HUES6 (cell line): Measurements from ENCODE around the gene PPP2R5A.
"Not testable (repeated sequence)": the region's sequence is repeated elsewhere in the genome, so short reads cannot be mapped to it uniquely, and the experiment has no call there.

Source experiments
- H3K27ac ChIP-seq: 2 replicates; pipeline ENCODE4 v1.7.0; 2013; ENCODE audit warnings: low read depth, mild to moderate bottlenecking, low read length, inconsistent platforms
- H3K27me3 ChIP-seq: 2 replicates; pipeline ENCODE4 v1.6.1; 2013; ENCODE audit warnings: low read length; ENCODE audit not compliant: control insufficient read depth, insufficient read depth
- H3K36me3 ChIP-seq: 2 replicates; pipeline ENCODE4 v1.6.1; 2013; ENCODE audit warnings: low read length; ENCODE audit not compliant: control insufficient read depth, insufficient read depth
- H3K4me1 ChIP-seq: 2 replicates; pipeline ENCODE4 v1.6.1; 2013; ENCODE audit warnings: low read length; ENCODE audit not compliant: control insufficient read depth, insufficient read depth
- H3K4me3 ChIP-seq: 2 replicates; pipeline ENCODE4 v1.5.1; 2013; ENCODE audit warnings: low read depth, low read length
- H3K9ac ChIP-seq: one replicate; pipeline ENCODE4 v1.6.1; 2013; ENCODE audit warnings: mild to moderate bottlenecking, low read length
- H3K9me3 ChIP-seq: 2 replicates; pipeline ENCODE4 v1.6.1; 2013; ENCODE audit warnings: low read depth, low read length; ENCODE audit not compliant: control insufficient read depth, insufficient read depth

Gene PPP2R5A

DNA sequence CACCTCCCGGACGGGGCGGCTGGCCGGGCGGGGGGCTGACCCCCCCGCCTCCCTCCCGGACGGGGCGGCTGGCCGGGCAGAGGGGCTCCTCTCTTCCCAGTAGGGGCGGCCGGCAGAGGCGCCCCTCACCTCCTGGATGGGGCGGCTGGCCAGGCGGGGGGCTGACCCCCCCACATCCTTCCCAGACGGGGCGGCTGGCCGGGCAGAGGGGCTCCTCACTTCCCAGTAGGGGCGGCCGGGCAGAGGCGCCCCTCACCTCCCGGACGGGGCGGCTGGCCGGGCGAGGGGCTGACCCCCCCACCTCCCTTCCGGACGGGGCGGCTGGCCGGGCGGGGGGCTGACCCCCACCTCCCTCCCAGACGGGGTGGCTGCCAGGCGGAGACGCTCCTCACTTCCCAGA lies 35.8 kb downstream of the PPP2R5A start:
- not testable (repeated sequence) for H3K9me3 ChIP-seq, H3K4me1 ChIP-seq, H3K27me3 ChIP-seq, H3K36me3 ChIP-seq, H3K27ac ChIP-seq, H3K4me3 ChIP-seq, H3K9ac ChIP-seq

DNA sequence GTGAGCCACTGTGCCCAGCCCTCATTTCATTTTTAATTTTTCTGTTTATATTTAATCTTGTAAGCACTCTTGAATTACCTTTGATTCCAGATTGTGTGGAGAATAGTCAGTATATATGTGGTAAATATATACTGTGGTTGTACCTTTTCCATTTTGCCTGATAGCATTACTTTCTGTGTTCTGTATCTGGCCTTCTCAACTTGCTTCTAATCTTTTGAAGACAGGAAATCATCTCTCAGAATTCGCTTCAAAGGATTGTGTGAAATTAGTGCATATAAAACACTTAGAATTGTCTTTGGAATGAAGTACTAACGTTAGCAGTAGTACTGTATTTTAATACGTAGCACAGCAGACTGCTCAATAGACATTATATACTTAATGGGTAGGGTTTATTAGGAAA lies 37.9 kb downstream of the PPP2R5A start:
- H3K27ac ChIP-seq, result no peak overlapping the region
- H3K4me3 ChIP-seq, result no peak overlapping the region
- H3K27me3 ChIP-seq, result no peaks in the 10 kb centered on the region
- no peak overlapping the region for H3K9ac ChIP-seq
- H3K4me1 ChIP-seq, result no peaks in the 10 kb centered on the region
- H3K9me3 ChIP-seq, result peaks cover 4% of the 10 kb centered on the region; the same call in 1 of the 2 replicates
- H3K36me3 ChIP-seq, result no peaks in the 10 kb centered on the region

DNA sequence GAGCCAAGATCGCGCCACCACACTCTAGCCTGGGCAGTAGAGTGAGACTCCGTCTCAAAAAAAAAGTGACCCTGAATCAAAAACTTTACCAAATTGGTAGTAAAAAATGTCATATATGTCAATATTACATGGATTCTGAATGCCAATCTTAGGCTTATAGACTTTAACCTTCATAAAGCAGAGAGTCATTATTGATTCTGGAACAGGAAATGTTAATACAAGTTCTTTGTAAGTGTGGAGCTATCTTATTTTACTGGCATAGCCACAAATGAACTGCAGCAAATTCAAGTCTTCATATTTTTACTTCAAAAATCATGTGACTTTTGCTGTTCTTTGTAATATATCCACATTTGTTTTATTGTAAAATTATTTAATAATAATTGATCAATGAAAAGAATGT lies 41.3 kb downstream of the PPP2R5A start:
- H3K36me3 ChIP-seq, result no peaks in the 10 kb centered on the region; the same call in none of the 2 replicates
- H3K27me3 ChIP-seq, result no peaks in the 10 kb centered on the region

DNA sequence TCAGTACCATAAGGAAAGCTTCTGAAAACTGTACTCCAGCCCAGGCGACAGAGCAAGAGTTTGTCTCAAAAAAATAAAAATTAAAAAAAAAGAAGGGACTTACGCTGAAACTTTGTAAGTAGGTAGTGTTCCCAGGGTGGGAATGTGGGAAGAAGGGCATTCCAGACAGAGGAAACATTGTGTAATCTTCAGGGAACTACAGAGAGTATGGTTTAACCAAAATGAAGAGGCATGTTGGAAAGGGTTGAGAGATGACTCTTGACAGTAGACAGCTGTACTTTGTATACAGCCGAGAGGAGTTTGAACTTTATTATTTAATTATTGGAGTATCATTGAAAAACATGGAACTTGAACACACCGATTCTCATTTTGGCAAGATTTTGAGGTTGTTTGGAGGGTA lies 43.0 kb downstream of the PPP2R5A start:
- no peaks in the 10 kb centered on the region; the same call in 1 of the 2 replicates for H3K9me3 ChIP-seq
- H3K27ac ChIP-seq, result no peak overlapping the region
- no peak overlapping the region for H3K9ac ChIP-seq
- no peaks in the 10 kb centered on the region for H3K4me1 ChIP-seq
- H3K36me3 ChIP-seq, result peaks cover under 1% of the 10 kb centered on the region
- H3K4me3 ChIP-seq, result no peak overlapping the region
- no peaks in the 10 kb centered on the region for H3K27me3 ChIP-seq

More for the DNA sequence above, 41.3 kb downstream of the PPP2R5A start:
- no peaks in the 10 kb centered on the region; the same call in 1 of the 2 replicates for H3K9me3 ChIP-seq
- H3K9ac ChIP-seq, result no peak overlapping the region
- H3K27ac ChIP-seq, result no peak overlapping the region
- no peak overlapping the region for H3K4me3 ChIP-seq
- no peaks in the 10 kb centered on the region for H3K4me1 ChIP-seq

DNA sequence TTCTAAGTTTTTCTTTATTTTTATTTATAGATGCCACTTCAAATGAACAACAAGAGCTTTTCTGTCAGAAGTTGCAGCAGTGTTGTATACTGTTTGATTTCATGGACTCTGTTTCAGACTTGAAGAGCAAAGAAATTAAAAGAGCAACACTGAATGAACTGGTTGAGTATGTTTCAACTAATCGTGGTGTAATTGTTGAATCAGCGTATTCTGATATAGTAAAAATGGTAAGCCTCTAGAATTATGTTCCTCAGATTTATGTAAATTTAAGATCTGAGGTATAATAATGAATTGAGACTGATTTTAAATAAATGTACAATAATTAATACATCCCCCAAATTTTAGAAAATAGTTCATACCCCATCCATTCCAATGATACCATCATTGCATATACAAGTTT lies 43.9 kb downstream of the PPP2R5A start:
- Histone ChIP-seq H3K4me1 (no peaks in the 10 kb centered on the region), H3K9me3 (no peaks in the 10 kb centered on the region; the same call in 1 of the 2 replicates), H3K36me3 (peaks cover 8% of the 10 kb centered on the region), H3K27me3 (no peaks in the 10 kb centered on the region), H3K9ac (no peak overlapping the region), H3K4me3 (no peak overlapping the region), H3K27ac (no peak overlapping the region)

DNA sequence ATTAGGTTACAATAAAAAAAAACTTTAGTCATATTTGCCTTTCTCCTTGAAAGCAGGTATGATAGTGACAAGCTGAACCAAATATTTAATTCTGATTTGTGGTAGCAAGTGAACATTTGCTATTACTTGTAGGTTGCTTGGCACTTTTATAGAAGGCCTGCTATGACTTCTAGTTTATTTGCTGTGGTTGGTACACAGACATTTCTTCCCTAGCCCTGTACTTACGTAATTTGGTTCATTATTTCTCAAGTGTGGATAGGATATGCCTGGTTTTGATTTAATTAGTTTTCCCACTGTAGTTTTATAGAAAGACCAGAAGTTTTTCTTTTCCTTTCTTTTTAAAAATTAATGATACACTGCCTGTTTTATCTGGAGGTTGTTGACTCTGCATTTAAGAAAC lies 55.9 kb downstream of the PPP2R5A start:
- H3K27me3 ChIP-seq, result no peaks in the 10 kb centered on the region
- H3K27ac ChIP-seq, result no peak overlapping the region
- peaks cover 9% of the 10 kb centered on the region for H3K36me3 ChIP-seq

DNA sequence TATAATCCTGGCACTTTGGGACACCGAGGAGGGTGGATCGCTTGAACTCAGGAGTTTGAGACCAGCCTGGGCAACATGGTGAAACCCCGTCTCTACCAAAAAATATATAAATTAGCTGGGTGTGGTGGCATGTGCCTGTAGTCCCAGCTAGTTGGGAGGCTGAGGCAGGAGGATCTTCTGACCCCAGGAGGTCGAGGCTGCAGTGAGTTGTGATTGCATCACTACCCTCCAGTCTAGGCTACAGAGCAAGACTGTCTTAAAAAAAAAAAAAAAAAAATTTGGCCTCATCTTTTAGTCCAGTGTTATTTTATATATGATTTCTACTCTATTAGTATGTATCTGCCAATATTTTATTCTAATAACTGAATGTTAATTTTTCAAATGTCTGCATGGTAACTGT lies 59.7 kb downstream of the PPP2R5A start:
- H3K27ac ChIP-seq, result no peak overlapping the region
- no peak overlapping the region for H3K9ac ChIP-seq
- H3K36me3 ChIP-seq, result peaks cover 11% of the 10 kb centered on the region
- no peaks in the 10 kb centered on the region for H3K9me3 ChIP-seq
- no peaks in the 10 kb centered on the region for H3K27me3 ChIP-seq
- no peaks in the 10 kb centered on the region for H3K4me1 ChIP-seq
- no peak overlapping the region for H3K4me3 ChIP-seq

More for the DNA sequence above, 55.9 kb downstream of the PPP2R5A start:
- Histone ChIP-seq H3K4me3 (no peak overlapping the region), H3K4me1 (no peaks in the 10 kb centered on the region), H3K9ac (no peak overlapping the region), H3K9me3 (no peaks in the 10 kb centered on the region)

DNA sequence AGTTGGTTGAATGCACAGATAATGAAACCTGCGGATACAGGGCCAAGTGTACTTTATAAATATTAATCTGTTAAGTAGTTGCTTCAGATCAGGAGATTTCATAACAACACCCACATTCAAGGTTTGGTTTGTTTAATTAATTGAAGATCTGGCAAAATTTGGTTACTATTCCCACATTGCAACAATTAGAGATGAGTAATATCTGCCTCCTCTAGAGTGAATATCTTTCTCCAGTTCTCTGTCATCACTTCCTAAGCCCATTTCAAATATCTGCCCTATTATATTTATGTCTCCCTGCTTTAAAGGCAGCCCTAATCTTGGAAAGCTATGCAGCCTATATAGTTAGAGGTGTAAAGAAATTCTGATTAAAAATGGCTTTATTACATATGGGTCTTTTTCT lies 61.4 kb downstream of the PPP2R5A start:
- no peak overlapping the region for H3K27ac ChIP-seq
- peaks cover 14% of the 10 kb centered on the region for H3K36me3 ChIP-seq
- no peaks in the 10 kb centered on the region for H3K4me1 ChIP-seq
- no peaks in the 10 kb centered on the region for H3K9me3 ChIP-seq
- H3K4me3 ChIP-seq, result no peak overlapping the region
- H3K9ac ChIP-seq, result no peak overlapping the region
- H3K27me3 ChIP-seq, result no peaks in the 10 kb centered on the region

DNA sequence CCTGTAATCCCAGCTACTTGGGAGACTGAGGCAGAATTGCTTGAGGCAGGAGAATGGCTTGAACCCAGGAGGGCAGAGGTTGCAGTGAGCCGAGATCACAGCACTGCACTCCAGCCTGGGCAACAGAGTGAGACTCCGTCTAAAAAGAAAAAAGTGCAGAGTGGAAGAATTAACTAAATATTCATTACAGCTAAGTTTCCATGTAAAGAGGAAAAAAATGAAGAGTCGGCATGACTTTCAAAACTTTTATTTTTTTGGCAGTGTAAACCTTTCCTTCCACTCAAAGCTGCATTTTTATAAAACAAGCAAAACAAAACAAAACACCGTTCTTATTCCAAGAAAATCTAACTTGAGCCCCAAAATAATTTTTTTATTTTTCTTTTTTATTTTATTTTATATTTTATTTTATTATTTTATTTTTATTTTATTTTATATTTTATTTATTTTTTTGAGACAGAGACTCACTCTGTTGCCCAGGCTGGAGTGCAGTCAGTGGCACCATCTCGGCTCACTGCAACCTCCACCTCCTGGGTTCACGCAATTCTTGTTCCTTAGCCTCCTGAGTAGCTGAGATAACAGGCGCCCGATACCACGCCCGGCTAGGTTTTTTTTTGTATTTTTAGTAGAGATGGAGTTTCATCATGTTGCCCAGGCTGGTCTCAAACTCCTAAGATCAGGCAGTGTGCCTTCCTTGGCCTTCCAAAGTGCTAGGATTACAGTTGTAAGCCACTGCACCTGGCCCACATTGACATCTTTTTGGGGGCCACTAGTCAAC lies 66.6 kb downstream of the PPP2R5A start:
- no peaks in the 10 kb centered on the region for H3K4me1 ChIP-seq
- no peak overlapping the region for H3K4me3 ChIP-seq
- H3K27ac ChIP-seq, result no peak overlapping the region
- H3K36me3 ChIP-seq, result peaks cover 33% of the 10 kb centered on the region
- H3K27me3 ChIP-seq, result no peaks in the 10 kb centered on the region
- no peaks in the 10 kb centered on the region for H3K9me3 ChIP-seq
- no peak overlapping the region for H3K9ac ChIP-seq

DNA sequence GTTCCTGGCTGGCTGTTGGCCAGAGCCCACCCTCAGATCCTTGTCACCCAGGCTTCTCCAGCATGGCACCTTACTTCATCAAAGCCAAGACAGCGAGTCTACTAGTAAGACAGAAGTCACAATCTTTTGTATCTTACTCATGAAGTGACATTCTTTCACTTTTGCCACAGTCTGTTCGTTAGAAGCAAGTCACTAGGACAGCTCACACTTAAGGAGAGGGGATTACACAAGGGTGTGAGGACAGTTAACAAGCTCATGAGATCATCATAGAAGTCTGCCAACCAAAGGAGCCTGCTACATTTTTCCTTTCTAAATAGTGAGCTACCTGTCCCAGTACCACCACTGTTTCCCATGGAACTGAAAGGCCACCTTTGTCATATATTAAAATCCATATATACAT lies 68.0 kb downstream of the PPP2R5A start:
- Histone ChIP-seq H3K27ac (no peak overlapping the region), H3K36me3 (peaks cover 45% of the 10 kb centered on the region), H3K27me3 (no peaks in the 10 kb centered on the region), H3K4me3 (no peak overlapping the region), H3K9ac (no peak overlapping the region), H3K4me1 (no peaks in the 10 kb centered on the region), H3K9me3 (no peaks in the 10 kb centered on the region)

DNA sequence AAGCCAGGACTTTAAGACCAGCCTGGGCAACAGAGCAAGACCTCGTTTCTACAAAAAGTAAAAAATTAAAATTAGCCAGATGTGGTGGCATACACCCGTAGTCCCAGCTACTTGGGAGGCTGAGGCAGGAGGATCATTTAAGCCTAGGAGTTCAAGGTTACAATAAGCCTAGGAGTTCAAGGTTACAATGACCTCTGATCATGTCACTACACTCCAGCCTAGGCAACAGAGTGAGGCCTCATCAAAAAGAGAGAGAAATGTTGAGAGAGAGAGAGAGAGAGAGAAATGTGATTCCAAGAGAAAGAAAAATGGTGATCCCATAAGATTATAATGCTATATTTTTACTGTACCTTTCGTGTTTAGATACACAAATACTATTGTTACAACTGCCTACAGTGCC lies 69.3 kb downstream of the PPP2R5A start:
- Histone ChIP-seq H3K27ac (no peak overlapping the region), H3K4me1 (no peaks in the 10 kb centered on the region), H3K4me3 (no peak overlapping the region), H3K9ac (no peak overlapping the region), H3K36me3 (peaks cover 57% of the 10 kb centered on the region), H3K27me3 (no peaks in the 10 kb centered on the region), H3K9me3 (no peaks in the 10 kb centered on the region)
